NCI-H2171 (cell line): ENCODE results near the gene IRX2.

Source experiments
- DNase-seq: peaks from one replicate; lab custom pipeline; 2025; lab: John Stamatoyannopoulos, UW

Gene IRX2

GRCh38 chr5:2751592-2752021, at the start of gene IRX2:
IRX2 (minus strand) TSS chr5:2751677; CDS start chr5:2751413, 264 bp downstream.
- DNase-seq = peak; percentile 98

GRCh38 chr5:2800035-2800434, 48.6 kb upstream of the IRX2 start:
- no peak for DNase-seq

GRCh38 chr5:2797981-2798380, 46.5 kb upstream of the IRX2 start:
- DNase-seq = no peak

- peak; percentile 98 for DNase-seq
Measured at GRCh38 chr5:2797160-2797559, 45.7 kb upstream of the IRX2 start.

GRCh38 chr5:2783223-2783622, 31.7 kb upstream of the IRX2 start:
- no peak for DNase-seq

GRCh38 chr5:2782658-2783057, 31.2 kb upstream of the IRX2 start:
- no peak for DNase-seq

GRCh38 chr5:2780421-2781171, 29.1 kb upstream of the IRX2 start:
- no peak for DNase-seq

- DNase-seq = no peak
Measured at GRCh38 chr5:2779459-2779858, 28.0 kb upstream of the IRX2 start.

GRCh38 chr5:2776337-2777302, 25.1 kb upstream of the IRX2 start:
- DNase-seq = no peak

- no peak for DNase-seq
Measured at GRCh38 chr5:2773327-2773726, 21.9 kb upstream of the IRX2 start.

GRCh38 chr5:2767089-2767488, 15.6 kb upstream of the IRX2 start:
- DNase-seq = no peak

GRCh38 chr5:2764581-2764980, 13.1 kb upstream of the IRX2 start:
- no peak for DNase-seq

GRCh38 chr5:2763533-2763794, 12.0 kb upstream of the IRX2 start:
- no peak for DNase-seq

GRCh38 chr5:2762744-2763532, 11.5 kb upstream of the IRX2 start:
- no peak for DNase-seq

GRCh38 chr5:2761921-2762488, 10.5 kb upstream of the IRX2 start:
- DNase-seq = peak; percentile 8

- no peak for DNase-seq
Measured at GRCh38 chr5:2759696-2760461, 8.4 kb upstream of the IRX2 start.

- DNase-seq = no peak
Measured at GRCh38 chr5:2759091-2759490, 7.6 kb upstream of the IRX2 start.

- no peak for DNase-seq
Measured at GRCh38 chr5:2758632-2759031, 7.2 kb upstream of the IRX2 start.

GRCh38 chr5:2757563-2758351, 6.3 kb upstream of the IRX2 start:
- peak; percentile 38 for DNase-seq
